Adipocyte (in vitro differentiated cells): ENCODE results near the gene AHRR.
A peak's percentile ranks its signal among the peaks of the same experiment; 100 is the strongest.

Source experiments
- DNase-seq: peaks from one replicate; pipeline ENCODE4 v3.0.0-alpha.2; 2015; ENCODE audit warnings: low read depth
- H3K27me3 ChIP-seq: replicated peaks from 2 replicates; pipeline ENCODE4 v1.7.0; 2013; ENCODE audit warnings: mild to moderate bottlenecking, low read length, moderate library complexity; ENCODE audit not compliant: control insufficient read depth, insufficient read depth
- H3K36me3 ChIP-seq: 2 replicates; pipeline ENCODE4 v1.7.0; 2013; ENCODE audit warnings: low read length, mild to moderate bottlenecking, moderate library complexity; ENCODE audit not compliant: control insufficient read depth, insufficient read depth, severe bottlenecking
- H3K4me1 ChIP-seq: 2 replicates; pipeline ENCODE4 v1.7.0; 2013; ENCODE audit warnings: mild to moderate bottlenecking, low read length, moderate library complexity; ENCODE audit not compliant: control insufficient read depth, insufficient read depth
- H3K4me3 ChIP-seq: 2 replicates; pipeline ENCODE4 v1.7.0; 2013; ENCODE audit warnings: mild to moderate bottlenecking, low read length, moderate library complexity
- H3K9ac ChIP-seq: 2 replicates; pipeline ENCODE4 v1.7.0; 2013; ENCODE audit warnings: mild to moderate bottlenecking, low read length, moderate library complexity
- H3K9me3 ChIP-seq: 2 replicates; pipeline ENCODE4 v1.7.0; 2013; ENCODE audit warnings: mild to moderate bottlenecking, low read length, moderate library complexity; ENCODE audit not compliant: control insufficient read depth

Gene AHRR

GRCh38 chr5:442335-443238 is 121.1 kb downstream of the AHRR start, which contains the start of gene EXOC3:
Gene EXOC3 (plus strand): TSS chr5:443176. CDS start chr5:446206, 3,030 bp downstream.
- H3K27me3 ChIP-seq = no peaks in the 10 kb centered on the region
- peak; percentile 92 for DNase-seq

GRCh38 chr5:443239-444151 is 122.0 kb downstream of the AHRR start:
- H3K9ac ChIP-seq = peak overlapping the region; percentile 98
- peak overlapping the region; percentile 100 for H3K4me3 ChIP-seq
- H3K27me3 ChIP-seq = no peaks in the 10 kb centered on the region
- H3K4me1 ChIP-seq = peaks cover 23% of the 10 kb centered on the region
- no peaks in the 10 kb centered on the region for H3K9me3 ChIP-seq
- peaks cover 20% of the 10 kb centered on the region for H3K36me3 ChIP-seq
- no peak for DNase-seq

More at GRCh38 chr5:442335-443238, 121.1 kb downstream of the AHRR start, which contains the start of gene EXOC3:
- H3K9ac ChIP-seq = peak within 1 kb of the TSS; percentile 98
- no peaks in the 10 kb centered on the region for H3K9me3 ChIP-seq
- H3K36me3 ChIP-seq = peaks cover 11% of the 10 kb centered on the region
- H3K4me3 ChIP-seq = peak within 1 kb of the TSS; percentile 100
- peaks cover 23% of the 10 kb centered on the region for H3K4me1 ChIP-seq

GRCh38 chr5:444226-444625 is 122.7 kb downstream of the AHRR start:
- DNase-seq = no peak
- H3K9ac ChIP-seq = peak overlapping the region; percentile 98
- no peaks in the 10 kb centered on the region for H3K9me3 ChIP-seq
- peak overlapping the region; percentile 100 for H3K4me3 ChIP-seq
- H3K4me1 ChIP-seq = peaks cover 23% of the 10 kb centered on the region
- H3K27me3 ChIP-seq = no peaks in the 10 kb centered on the region
- peaks cover 27% of the 10 kb centered on the region for H3K36me3 ChIP-seq

- DNase-seq = no peak
- Histone ChIP-seq H3K4me1 (peaks cover 23% of the 10 kb centered on the region), H3K27me3 (no peaks in the 10 kb centered on the region), H3K9ac (no peak overlapping the region), H3K4me3 (no peak overlapping the region), H3K9me3 (no peaks in the 10 kb centered on the region), H3K36me3 (peaks cover 39% of the 10 kb centered on the region)
These were observed 124.1 kb downstream of the AHRR start for GRCh38 chr5:445591-445990.

GRCh38 chr5:446066-446882 is 124.8 kb downstream of the AHRR start:
- H3K36me3 ChIP-seq = peaks cover 46% of the 10 kb centered on the region
- peaks cover 3% of the 10 kb centered on the region for H3K9me3 ChIP-seq
- no peak overlapping the region for H3K4me3 ChIP-seq
- no peak for DNase-seq
- H3K9ac ChIP-seq = no peak overlapping the region
- H3K4me1 ChIP-seq = peaks cover 23% of the 10 kb centered on the region
- no peaks in the 10 kb centered on the region for H3K27me3 ChIP-seq

- DNase-seq = peak; percentile 76
- Histone ChIP-seq H3K4me3 (no peak overlapping the region), H3K9ac (no peak overlapping the region), H3K36me3 (peaks cover 52% of the 10 kb centered on the region), H3K27me3 (no peaks in the 10 kb centered on the region), H3K4me1 (peaks cover 19% of the 10 kb centered on the region), H3K9me3 (peaks cover 9% of the 10 kb centered on the region)
These were observed 125.4 kb downstream of the AHRR start for GRCh38 chr5:446883-447263.

- Histone ChIP-seq H3K36me3 (peaks cover 58% of the 10 kb centered on the region), H3K4me3 (no peak overlapping the region), H3K27me3 (no peaks in the 10 kb centered on the region), H3K9ac (no peak overlapping the region), H3K9me3 (peaks cover 16% of the 10 kb centered on the region), H3K4me1 (peaks cover 13% of the 10 kb centered on the region)
- no peak for DNase-seq
These were observed 126.0 kb downstream of the AHRR start for GRCh38 chr5:447501-447900.

- no peaks in the 10 kb centered on the region for H3K27me3 ChIP-seq
- no peak overlapping the region for H3K4me3 ChIP-seq
- no peak overlapping the region for H3K9ac ChIP-seq
- no peak for DNase-seq
- H3K4me1 ChIP-seq = peaks cover 12% of the 10 kb centered on the region
- peaks cover 66% of the 10 kb centered on the region for H3K36me3 ChIP-seq
- peaks cover 17% of the 10 kb centered on the region for H3K9me3 ChIP-seq
These were observed 126.7 kb downstream of the AHRR start for GRCh38 chr5:448061-448765.

- peaks cover 71% of the 10 kb centered on the region for H3K36me3 ChIP-seq
- H3K9me3 ChIP-seq = peaks cover 17% of the 10 kb centered on the region
- no peak for DNase-seq
- H3K27me3 ChIP-seq = no peaks in the 10 kb centered on the region
- H3K4me1 ChIP-seq = peaks cover 10% of the 10 kb centered on the region
- H3K4me3 ChIP-seq = no peak overlapping the region
- no peak overlapping the region for H3K9ac ChIP-seq
These were observed 127.2 kb downstream of the AHRR start for GRCh38 chr5:448766-449090.

- Histone ChIP-seq H3K9me3 (peaks cover 17% of the 10 kb centered on the region), H3K4me1 (peaks cover 5% of the 10 kb centered on the region), H3K4me3 (no peak overlapping the region), H3K36me3 (peaks cover 75% of the 10 kb centered on the region), H3K9ac (no peak overlapping the region), H3K27me3 (no peaks in the 10 kb centered on the region)
- no peak for DNase-seq
These were observed 127.6 kb downstream of the AHRR start for GRCh38 chr5:449151-449550.
